ENCODE data around the gene IL2RA. TPM values are rescaled to one million over a fixed set of nuclear protein-coding genes. Genes with fewer than 3 reads are reported as not detected.

The IL2RA gene
- total and polyA plus RNA-seq, 12 donors: 0.14 to 57.9 (median 3.1) TPM; not detected in 1

- intact Hi-C loops (cut with DNase I): loop anchor here (5.0 to 10.0 kb wide), 2 partner anchors 67 to 389 kb away; partner anchors contain the start of gene RBM17 (in 1 of the 2)
- no peak for DNase-seq
- 80 to 87% (median 83%) methylated on average over 5 to 8 of the region's 8 CpGs for WGBS, 4 donors
- Histone ChIP-seq H3K27me3 (no peaks in the 10 kb centered on the region), H3K27ac (peak overlapping the region in 2 of 5 donors; percentile 68 to 85), H3K4me3 (no peak overlapping the region), H3K36me3 (replicated peaks in 1 of 2) (no peaks in the 10 kb centered on the region), H3K4me1 (replicated peaks in 1 of 2) (no peaks in the 10 kb centered on the region), H3K9me3 (replicated peaks in 1 of 3) (no peaks in the 10 kb centered on the region)
- no peak for TF ChIP-seq POLR2A (IDR thresholded peaks at IDR 0.05)
- TF ChIP-seq CTCF (IDR thresholded peaks at IDR 0.05): no peak
Measured at GRCh38 chr10:6017781-6018354, 44.3 kb downstream of the IL2RA start.

- intact Hi-C loops (cut with DNase I): loop anchor here in 1 of 2 donors (10.0 kb wide), 1 partner anchor 70 kb away; the partner anchor contains the start of gene RBM17
- Histone ChIP-seq H3K4me1 (replicated peaks in 1 of 2) (no peaks in the 10 kb centered on the region), H3K36me3 (replicated peaks in 1 of 2) (no peaks in the 10 kb centered on the region), H3K27me3 (no peaks in the 10 kb centered on the region), H3K9me3 (replicated peaks in 1 of 3) (no peaks in the 10 kb centered on the region), H3K27ac (no peak overlapping the region), H3K4me3 (no peak overlapping the region)
- WGBS, 4 donors: 39 to 50% (median 44%) methylated on average over 6 of the region's 6 CpGs
- TF ChIP-seq CTCF (IDR thresholded peaks at IDR 0.05) (peak; percentile 56 to 77 (median 70)), POLR2A (IDR thresholded peaks at IDR 0.05) (no peak)
- DNase-seq: peak; percentile 48 to 84 (median 56)
Measured at GRCh38 chr10:6014241-6014761, 47.9 kb downstream of the IL2RA start.

GRCh38 chr10:6013413-6014192 lies 48.6 kb downstream of the IL2RA start:
- intact Hi-C loops (cut with DNase I): loop anchor here in 1 of 2 donors (10.0 kb wide), 1 partner anchor 71 kb away; the partner anchor contains the start of gene RBM17

More at GRCh38 chr10:6013413-6014192, 48.6 kb downstream of the IL2RA start:
- no peaks in the 10 kb centered on the region for H3K27me3 ChIP-seq
- no peak for DNase-seq
- H3K4me1 ChIP-seq (replicated peaks in 1 of 2): no peaks in the 10 kb centered on the region
- no peaks in the 10 kb centered on the region for H3K36me3 ChIP-seq (replicated peaks in 1 of 2)
- no peak overlapping the region for H3K27ac ChIP-seq
- 68 to 78% (median 73%) methylated on average over 17 of the region's 17 CpGs for WGBS, 4 donors
- no peak for TF ChIP-seq CTCF (IDR thresholded peaks at IDR 0.05)
- no peak for TF ChIP-seq POLR2A (IDR thresholded peaks at IDR 0.05)
- H3K9me3 ChIP-seq (replicated peaks in 1 of 3): no peaks in the 10 kb centered on the region
- no peak overlapping the region for H3K4me3 ChIP-seq
